ENCODE measurements around the gene GRM3.
A peak's percentile ranks its signal among the peaks of the same experiment; 100 is the strongest.

The GRM3 gene

GRCh38 chr7:86653919-86654659, 10.4 kb downstream of the GRM3 start:
- FAIRE-seq (no peak), DNase-seq (ENCODE audit: insufficient read length) (no peak)
- TF ChIP-seq POLR2A (IDR thresholded peaks at IDR 0.05; ENCODE audit: low read depth, low read length) (no peak), POLR2AphosphoS5 (IDR thresholded peaks at IDR 0.05; ENCODE audit: low read depth, low read length) (no peak), TAF1 (IDR thresholded peaks at IDR 0.05; ENCODE audit: borderline replicate concordance, low read depth, low read length) (no peak)

GRCh38 chr7:86657948-86658347, 14.2 kb downstream of the GRM3 start:
- no peak for DNase-seq (ENCODE audit: insufficient read length)
- FAIRE-seq: no peak
- TF ChIP-seq POLR2AphosphoS5 (IDR thresholded peaks at IDR 0.05; ENCODE audit: low read depth, low read length) (no peak), POLR2A (IDR thresholded peaks at IDR 0.05; ENCODE audit: low read depth, low read length) (no peak), TAF1 (IDR thresholded peaks at IDR 0.05; ENCODE audit: borderline replicate concordance, low read depth, low read length) (no peak)

DNA sequence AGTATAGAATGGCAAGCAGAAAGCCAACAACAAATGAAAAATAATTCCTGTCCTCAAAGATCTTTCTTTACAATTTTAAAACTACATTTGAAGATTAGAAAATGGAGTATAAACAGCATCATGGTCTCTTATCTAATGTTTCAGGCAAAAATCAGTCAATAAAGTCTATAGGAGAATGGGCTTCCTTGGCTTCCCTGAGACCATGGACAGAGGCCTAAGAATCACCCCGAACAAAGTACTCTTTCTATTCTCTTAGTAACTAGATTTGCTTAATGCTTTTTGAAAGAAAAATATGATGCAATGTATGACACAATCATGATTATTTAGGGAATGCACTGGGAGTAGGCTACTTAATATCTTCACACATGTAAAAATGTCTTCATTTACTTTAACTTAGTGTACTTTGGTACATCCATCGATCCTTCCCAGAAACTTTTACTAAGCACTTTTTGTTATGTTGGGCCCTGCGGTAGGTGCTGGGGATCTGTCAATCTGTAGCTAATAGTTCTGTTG, 17.3 kb downstream of the GRM3 start:
- FAIRE-seq: no peak
- TF ChIP-seq TAF1 (IDR thresholded peaks at IDR 0.05; ENCODE audit: borderline replicate concordance, low read depth, low read length) (no peak), POLR2A (IDR thresholded peaks at IDR 0.05; ENCODE audit: low read depth, low read length) (no peak), POLR2AphosphoS5 (IDR thresholded peaks at IDR 0.05; ENCODE audit: low read depth, low read length) (no peak)
- no peak for DNase-seq (ENCODE audit: insufficient read length)

DNA sequence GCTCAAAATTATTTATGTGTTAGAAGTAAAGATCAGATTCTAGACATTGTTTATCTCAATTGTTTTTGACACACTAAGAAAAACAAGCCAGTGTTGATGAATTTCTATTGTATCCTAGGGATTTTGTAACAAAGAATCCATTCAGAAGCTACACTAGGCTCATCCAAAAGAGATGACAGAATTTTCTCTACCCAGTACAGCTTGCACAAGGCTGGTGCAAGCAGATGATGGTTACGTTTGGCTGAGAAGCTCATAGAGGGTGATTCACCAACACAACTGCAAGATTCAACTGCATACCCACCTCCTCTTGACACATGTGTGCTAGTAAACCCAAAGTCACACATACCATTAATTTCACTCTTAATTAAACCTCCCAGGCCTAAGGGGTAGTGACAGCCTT, 20.8 kb downstream of the GRM3 start:
- DNase-seq (ENCODE audit: insufficient read length): no peak
- TF ChIP-seq POLR2A (IDR thresholded peaks at IDR 0.05; ENCODE audit: low read depth, low read length): no peak
- no peak for TF ChIP-seq POLR2AphosphoS5 (IDR thresholded peaks at IDR 0.05; ENCODE audit: low read depth, low read length)
- no peak for TF ChIP-seq TAF1 (IDR thresholded peaks at IDR 0.05; ENCODE audit: borderline replicate concordance, low read depth, low read length)
- FAIRE-seq: no peak

GRCh38 chr7:86664991-86665390, 21.3 kb downstream of the GRM3 start:
- DNase-seq (ENCODE audit: insufficient read length) (no peak), FAIRE-seq (no peak)
- no peak for TF ChIP-seq TAF1 (IDR thresholded peaks at IDR 0.05; ENCODE audit: borderline replicate concordance, low read depth, low read length)
- TF ChIP-seq POLR2AphosphoS5 (IDR thresholded peaks at IDR 0.05; ENCODE audit: low read depth, low read length): no peak
- no peak for TF ChIP-seq POLR2A (IDR thresholded peaks at IDR 0.05; ENCODE audit: low read depth, low read length)

DNA sequence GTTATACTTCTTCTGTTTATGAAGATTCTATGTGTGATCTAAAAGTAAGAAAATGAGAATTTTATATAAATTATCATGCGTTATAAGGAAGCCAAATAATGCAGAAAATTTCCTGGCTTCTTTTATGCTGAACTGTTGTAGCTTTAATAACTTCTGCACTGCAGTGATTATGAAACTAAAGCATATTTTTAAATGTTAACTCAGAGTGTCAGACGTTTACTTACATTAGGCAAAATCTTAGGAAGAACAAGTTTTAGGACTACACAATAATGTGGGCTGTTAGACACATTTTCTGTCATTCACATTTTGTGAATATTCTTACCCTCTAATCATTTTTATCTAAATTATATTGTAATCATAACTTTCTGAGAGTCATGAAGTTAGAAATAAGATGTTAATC, 22.0 kb downstream of the GRM3 start:
- no peak for TF ChIP-seq POLR2A (IDR thresholded peaks at IDR 0.05; ENCODE audit: low read depth, low read length)
- TF ChIP-seq TAF1 (IDR thresholded peaks at IDR 0.05; ENCODE audit: borderline replicate concordance, low read depth, low read length): no peak
- no peak for TF ChIP-seq POLR2AphosphoS5 (IDR thresholded peaks at IDR 0.05; ENCODE audit: low read depth, low read length)
- FAIRE-seq (no peak), DNase-seq (ENCODE audit: insufficient read length) (no peak)

DNA sequence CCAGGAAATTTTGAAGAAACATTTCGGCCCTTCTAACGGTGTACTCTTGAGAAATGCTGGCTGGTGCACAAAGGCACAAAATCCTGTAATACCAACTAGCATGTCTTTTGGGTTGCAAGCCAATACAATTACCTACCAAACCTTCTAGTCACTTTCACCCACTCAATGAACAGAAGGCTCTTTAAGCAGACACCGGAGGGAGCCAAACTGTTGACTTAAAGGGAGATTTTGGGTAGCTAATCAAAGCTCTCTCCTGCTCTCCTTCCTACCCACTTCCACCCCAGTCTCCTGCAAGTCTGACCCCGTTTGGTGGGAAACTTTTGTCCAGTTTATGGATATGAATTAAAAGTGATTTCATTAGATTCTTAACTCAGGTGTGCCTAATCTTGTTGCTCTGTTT, 24.0 kb downstream of the GRM3 start:
- FAIRE-seq: peak; percentile 57
- TF ChIP-seq POLR2AphosphoS5 (IDR thresholded peaks at IDR 0.05; ENCODE audit: low read depth, low read length): no peak
- TF ChIP-seq TAF1 (IDR thresholded peaks at IDR 0.05; ENCODE audit: borderline replicate concordance, low read depth, low read length): no peak
- no peak for DNase-seq (ENCODE audit: insufficient read length)

GRCh38 chr7:86668315-86668714, 24.6 kb downstream of the GRM3 start:
- DNase-seq (ENCODE audit: insufficient read length): no peak
- no peak for FAIRE-seq
- TF ChIP-seq TAF1 (IDR thresholded peaks at IDR 0.05; ENCODE audit: borderline replicate concordance, low read depth, low read length) (no peak), POLR2AphosphoS5 (IDR thresholded peaks at IDR 0.05; ENCODE audit: low read depth, low read length) (no peak), POLR2A (IDR thresholded peaks at IDR 0.05; ENCODE audit: low read depth, low read length) (no peak)

GRCh38 chr7:86687831-86688230, 44.1 kb downstream of the GRM3 start:
- FAIRE-seq (no peak), DNase-seq (ENCODE audit: insufficient read length) (no peak)
- no peak for TF ChIP-seq POLR2AphosphoS5 (IDR thresholded peaks at IDR 0.05; ENCODE audit: low read depth, low read length)

DNA sequence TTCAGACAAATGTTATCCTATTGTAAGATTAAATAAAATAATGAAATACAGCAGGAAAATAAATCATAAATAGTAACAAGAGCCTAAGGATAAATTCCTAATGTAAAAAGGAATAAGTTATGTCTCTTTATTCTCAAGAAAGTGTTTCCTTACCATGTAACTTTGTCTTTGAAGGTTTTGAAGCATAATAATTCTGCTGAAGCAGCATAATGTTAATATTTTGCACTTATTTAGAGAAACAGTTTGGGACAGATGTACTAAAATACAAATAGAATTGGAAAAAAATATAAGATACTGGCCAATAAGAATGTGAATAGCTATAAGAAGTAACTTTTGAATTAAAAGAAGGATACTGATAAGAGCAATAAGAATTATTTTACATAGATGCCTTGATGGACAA, 45.7 kb downstream of the GRM3 start:
- FAIRE-seq (no peak), DNase-seq (ENCODE audit: insufficient read length) (no peak)
- TF ChIP-seq TAF1 (IDR thresholded peaks at IDR 0.05; ENCODE audit: borderline replicate concordance, low read depth, low read length) (no peak), POLR2A (IDR thresholded peaks at IDR 0.05; ENCODE audit: low read depth, low read length) (no peak), POLR2AphosphoS5 (IDR thresholded peaks at IDR 0.05; ENCODE audit: low read depth, low read length) (no peak)

- FAIRE-seq (no peak), DNase-seq (ENCODE audit: insufficient read length) (no peak)
- no peak for TF ChIP-seq POLR2AphosphoS5 (IDR thresholded peaks at IDR 0.05; ENCODE audit: low read depth, low read length)
Observed at GRCh38 chr7:86692755-86693154, 49.0 kb downstream of the GRM3 start.

- DNase-seq (ENCODE audit: insufficient read length): no peak
- FAIRE-seq: no peak
- no peak for TF ChIP-seq TAF1 (IDR thresholded peaks at IDR 0.05; ENCODE audit: borderline replicate concordance, low read depth, low read length)
- TF ChIP-seq POLR2A (IDR thresholded peaks at IDR 0.05; ENCODE audit: low read depth, low read length): no peak
- TF ChIP-seq POLR2AphosphoS5 (IDR thresholded peaks at IDR 0.05; ENCODE audit: low read depth, low read length): no peak
Observed at GRCh38 chr7:86706406-86706805, 62.7 kb downstream of the GRM3 start.

Data from GM12892 (cell line).